B cell (primary cell): Measurements from ENCODE around the gene EML5. TPM values are rescaled to one million over a fixed set of nuclear protein-coding genes. Genes with fewer than 3 reads are reported as not detected.

Experiments
- ATAC-seq: fragments of 200-7000 bp; cut with Tn5 transposase; one replicate; pipeline ENCODE4 v1.10.0; 2021; ENCODE audit warnings: low read depth, mild to moderate bottlenecking, moderate number of reproducible peaks, moderate library complexity
- CTCF ChIA-PET: fragments of 350-600 bp; sonication (Branson Sonifier 250); formaldehyde crosslinking; loops from one replicate; lab custom pipeline; 2021; ENCODE audit warnings: antibody characterized with exemption, inconsistent platforms; lab: Charles Lee
- POLR2A ChIA-PET: fragments of 350-600 bp; sonication (Branson Sonifier 250); formaldehyde crosslinking; loops from one replicate; lab custom pipeline; 2021; ENCODE audit warnings: antibody characterized with exemption; lab: Charles Lee
- DNase-seq: peaks from one replicate; pipeline ENCODE4 v3.0.0; 2013
- H2AFZ ChIP-seq: 2 replicates; pipeline ENCODE4 v1.6.1; 2012; ENCODE audit warnings: mild to moderate bottlenecking, low read depth, low read length; ENCODE audit not compliant: insufficient read depth, poor library complexity, severe bottlenecking
- H3K27ac ChIP-seq, 2 donors: 1 replicate in 1 of 2; 2 replicates in 1 of 2; pipeline ENCODE4 v1.5.1; 2012 to 2013; ENCODE audit warnings: low read length in 2 of 2, mild to moderate bottlenecking in 2 of 2, moderate library complexity in 1 of 2
- H3K27me3 ChIP-seq, 4 experiments: fragments of 200-600 bp in 1 of 4; sonication (generic) in 1 of 4; replicated peaks in 1 of 4; 1 replicate in 2 of 4; 2 replicates in 2 of 4; pipeline versions ENCODE4 v1.6.1 to v1.7.0; 2013 to 2016; ENCODE audit warnings: low read length in 3 of 4, mild to moderate bottlenecking in 2 of 4, mixed read lengths in 1 of 4, moderate library complexity in 1 of 4; ENCODE audit not compliant: insufficient read depth in 4 of 4, control insufficient read depth in 3 of 4; ENCODE audit errors: control extremely low read depth in 1 of 4
- H3K36me3 ChIP-seq, 2 experiments: replicated peaks in 1 of 2; 1 replicate in 1 of 2; 2 replicates in 1 of 2; pipeline versions ENCODE4 v1.6.1 to v1.7.1; 2013; ENCODE audit warnings: low read length in 1 of 2; ENCODE audit not compliant: insufficient read depth in 2 of 2, control insufficient read depth in 1 of 2; ENCODE audit errors: control extremely low read depth in 1 of 2, extremely low read depth in 1 of 2
- H3K4me1 ChIP-seq, 2 donors: fragments of 200-600 bp in 1 of 2; sonication (generic) in 1 of 2; 1 replicate in 1 of 2; 2 replicates in 1 of 2; pipeline versions ENCODE4 v1.5.1 to v1.6.1; 2013 to 2017; ENCODE audit warnings: low read length in 2 of 2; ENCODE audit not compliant: control insufficient read depth in 2 of 2, insufficient read depth in 2 of 2
- H3K4me2 ChIP-seq: replicated peaks from 2 replicates; pipeline ENCODE3; 2012; ENCODE audit warnings: mild to moderate bottlenecking, low read depth, low read length; ENCODE audit not compliant: poor library complexity, severe bottlenecking
- H3K4me3 ChIP-seq, 5 experiments: fragments of 200-600 bp in 1 of 5; sonication (generic) in 1 of 5; 1 replicate in 3 of 5; 2 replicates in 2 of 5; pipeline versions ENCODE4 v1.5.1 to v1.7.0; 2011 to 2016; ENCODE audit warnings: low read length in 4 of 5, mild to moderate bottlenecking in 4 of 5, low read depth in 2 of 5, control low read depth in 1 of 5, moderate library complexity in 1 of 5; ENCODE audit not compliant: insufficient read depth in 1 of 5; ENCODE audit errors: control extremely low read depth in 1 of 5, extremely low read depth in 1 of 5
- H3K79me2 ChIP-seq: fragments of 200-600 bp; sonication (generic); one replicate; pipeline ENCODE4 v1.6.0; 2016; ENCODE audit warnings: low read length; ENCODE audit not compliant: control insufficient read depth, insufficient read depth
- H3K9ac ChIP-seq: fragments of 200-600 bp; sonication (generic); 2 replicates; pipeline ENCODE4 v1.6.1; 2017; ENCODE audit warnings: mild to moderate bottlenecking, low read length, moderate library complexity
- H3K9me3 ChIP-seq, 3 donors: one replicate each; pipeline versions ENCODE4 v1.6.1 to v1.7.1; 2013; ENCODE audit warnings: low read length in 2 of 3; ENCODE audit not compliant: control insufficient read depth in 2 of 3, insufficient read depth in 1 of 3; ENCODE audit errors: control extremely low read depth in 1 of 3
- H4K20me1 ChIP-seq: 2 replicates; pipeline ENCODE4 v1.6.0; 2012; ENCODE audit warnings: mild to moderate bottlenecking, low read length; ENCODE audit not compliant: insufficient read depth, control insufficient read depth, poor library complexity, severe bottlenecking
- H3K27ac Mint-ChIP-seq: one replicate; pipeline ENCODE4 v1.8.0; 2021; ENCODE audit warnings: mixed read lengths
- H3K27me3 Mint-ChIP-seq: one replicate; pipeline ENCODE4 v1.8.0; 2021; ENCODE audit warnings: mixed read lengths
- H3K4me1 Mint-ChIP-seq: one replicate; pipeline ENCODE4 v1.8.0; 2021; ENCODE audit warnings: mixed read lengths
- H3K4me3 Mint-ChIP-seq: one replicate; pipeline ENCODE4 v1.8.0; 2021; ENCODE audit warnings: mixed read lengths
- H3K9me3 Mint-ChIP-seq: one replicate; pipeline ENCODE4 v1.8.0; 2022; ENCODE audit warnings: mixed read lengths; ENCODE audit not compliant: insufficient read depth
- CTCF ChIP-seq: fragments of 200-600 bp; IDR thresholded peaks from one replicate; pipeline ENCODE4 v1.8.0; 2022; ENCODE audit warnings: antibody characterized with exemption, mild to moderate bottlenecking
- EZH2 ChIP-seq: IDR thresholded peaks from 2 replicates; pipeline ENCODE4 v1.6.1; 2012; ENCODE audit warnings: borderline replicate concordance, low read depth, mild to moderate bottlenecking, moderate library complexity, low read length; ENCODE audit not compliant: insufficient read depth, poor library complexity, severe bottlenecking
- WGBS: methylation state at CpG from one replicate; pipeline ENCODE4 v1.1.5; 2013; ENCODE audit warnings: missing lambda C conversion rate; ENCODE audit not compliant: insufficient coverage; 5-methylcytosine and 5-hydroxymethylcytosine counted together
- intact Hi-C: fragments of 100-400 bp; cut with micrococcal nuclease; formaldehyde crosslinking; loops from one replicate; pipeline ENCODE4 v1.10.0; 2022
- polyA plus RNA-seq: library from polyadenylated mRNA; depleted of rRNA; stranded (reverse); fragments of >200 nt; gene quantifications from 2 replicates; pipeline ENCODE4 v1.2.3, GENCODE V29; 2012
- total RNA-seq, 2 donors: library from RNA; stranded (reverse); fragments of 120-200 nt in 1 of 2; gene quantifications; 1 replicate in 1 of 2; 2 replicates in 1 of 2; pipeline versions ENCODE4 v1.2.3 to v1.2.4, GENCODE V29; 2013 to 2022

EML5 gene
- total and polyA plus RNA-seq, 2 donors (not counting 1 experiment from before 2014, with no cell fraction given): 1.7 to 6.9 TPM

- Histone ChIP-seq H3K9ac (no peak overlapping the region), H2AFZ (no peak overlapping the region), H3K27me3 (no peaks in the 10 kb centered on the region), H3K4me1 (no peaks in the 10 kb centered on the region), H3K4me3 (no peak overlapping the region), H3K27ac (no peak overlapping the region), H3K36me3 (no peaks in the 10 kb centered on the region), H3K4me2 (no peak overlapping the region), H4K20me1 (no peaks in the 10 kb centered on the region), H3K79me2 (no peaks in the 10 kb centered on the region), H3K9me3 (peaks cover 0 to 8% (median 2%) of the 10 kb centered on the region in 3 donors)
- DNase-seq (no peak), ATAC-seq (no peak)
- 86% methylated on average over 1 of the region's 2 CpGs for WGBS
- H3K27me3 Mint-ChIP-seq: no peaks in the 10 kb centered on the region
- H3K27ac Mint-ChIP-seq: no peak overlapping the region
- peaks cover 4% of the 10 kb centered on the region for H3K9me3 Mint-ChIP-seq
- no peaks in the 10 kb centered on the region for H3K4me1 Mint-ChIP-seq
- H3K4me3 Mint-ChIP-seq: no peak overlapping the region
- ChIA-PET CTCF (interaction anchor here (0.6 kb wide), 1 partner anchor 19 kb away, joined by 3 read pairs; no protein-coding TSS in a partner anchor), POLR2A (no interaction called here)
- intact Hi-C loops: no loop called here
- TF ChIP-seq EZH2 (no peak), CTCF (no peak)
These were observed 59.6 kb downstream of the EML5 start for GRCh38 chr14:88733121-88733520.

GRCh38 chr14:88729159-88729558 lies 63.6 kb downstream of the EML5 start:
- Histone ChIP-seq H3K27ac (no peak overlapping the region), H3K9me3 (no peaks in the 10 kb centered on the region), H3K4me2 (no peak overlapping the region), H4K20me1 (no peaks in the 10 kb centered on the region), H3K27me3 (no peaks in the 10 kb centered on the region), H3K36me3 (no peaks in the 10 kb centered on the region), H3K79me2 (no peaks in the 10 kb centered on the region), H3K4me1 (no peaks in the 10 kb centered on the region), H3K9ac (no peak overlapping the region), H3K4me3 (no peak overlapping the region), H2AFZ (no peak overlapping the region)
- TF ChIP-seq EZH2 (no peak), CTCF (no peak)
- intact Hi-C loops: no loop called here
- CTCF ChIA-PET: interaction anchor here (0.6 to 0.7 kb wide), 2 partner anchors 29 to 339 kb away, joined by 4 read pairs; no protein-coding TSS in a partner anchor
- DNase-seq (no peak), ATAC-seq (no peak)
- H3K27ac Mint-ChIP-seq: no peak overlapping the region
- H3K4me3 Mint-ChIP-seq: no peak overlapping the region
- no peaks in the 10 kb centered on the region for H3K27me3 Mint-ChIP-seq
- no peaks in the 10 kb centered on the region for H3K9me3 Mint-ChIP-seq
- no peaks in the 10 kb centered on the region for H3K4me1 Mint-ChIP-seq
- POLR2A ChIA-PET: no interaction called here
